ENCODE measurements around the gene FIGLA. TPM values are rescaled to one million over a fixed set of nuclear protein-coding genes. Genes with fewer than 3 reads are reported as not detected.

FIGLA gene
- total RNA-seq, 1 experiment from 2014 or later: not detected

DNA sequence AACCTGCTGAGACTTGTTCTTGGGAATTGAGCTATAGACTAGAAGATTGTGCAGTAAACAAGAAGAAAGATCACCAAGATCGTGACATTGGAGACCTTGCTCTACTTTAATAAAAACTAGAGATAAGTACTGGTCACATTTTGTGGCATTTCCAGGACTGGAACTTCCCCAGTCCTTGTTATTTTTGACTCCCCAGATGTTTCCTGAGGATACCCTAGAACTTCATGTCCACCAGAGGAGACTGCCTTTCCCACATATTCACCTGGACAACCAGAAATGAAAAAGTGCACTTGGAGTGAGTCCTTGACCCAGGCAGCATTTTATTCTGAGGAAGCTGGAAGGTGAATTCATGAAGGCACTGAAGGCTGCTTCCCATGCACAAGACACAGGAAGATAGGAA, 39.5 kb upstream of the FIGLA start:
- Histone ChIP-seq H4K20me1 (ENCODE audit: insufficient read depth) (no peaks in the 10 kb centered on the region), H3K27me3 (ENCODE audit: insufficient read depth, low read depth) (peaks cover 75% of the 10 kb centered on the region), H3K9me3 (ENCODE audit: insufficient read depth, low read depth) (no peaks in the 10 kb centered on the region), H2AFZ (no peak overlapping the region), H3F3A (ENCODE audit: insufficient read depth, low read depth) (no peaks in the 10 kb centered on the region), H3K4me3 (no peak overlapping the region), H3K4me1 (replicated peaks; ENCODE audit: insufficient read depth) (no peaks in the 10 kb centered on the region), H3K27ac (no peak overlapping the region), H3K79me2 (ENCODE audit: low read depth) (no peaks in the 10 kb centered on the region), H3K9me2 (ENCODE audit: insufficient read depth) (no peaks in the 10 kb centered on the region), H3K36me3 (ENCODE audit: low read depth) (no peaks in the 10 kb centered on the region), H3K4me2 (no peak overlapping the region)
- no peak for DNase-seq
- POLR2A ChIA-PET (ENCODE audit: unreplicated experiment): no interaction called here
- TF ChIP-seq, protein P1, sequence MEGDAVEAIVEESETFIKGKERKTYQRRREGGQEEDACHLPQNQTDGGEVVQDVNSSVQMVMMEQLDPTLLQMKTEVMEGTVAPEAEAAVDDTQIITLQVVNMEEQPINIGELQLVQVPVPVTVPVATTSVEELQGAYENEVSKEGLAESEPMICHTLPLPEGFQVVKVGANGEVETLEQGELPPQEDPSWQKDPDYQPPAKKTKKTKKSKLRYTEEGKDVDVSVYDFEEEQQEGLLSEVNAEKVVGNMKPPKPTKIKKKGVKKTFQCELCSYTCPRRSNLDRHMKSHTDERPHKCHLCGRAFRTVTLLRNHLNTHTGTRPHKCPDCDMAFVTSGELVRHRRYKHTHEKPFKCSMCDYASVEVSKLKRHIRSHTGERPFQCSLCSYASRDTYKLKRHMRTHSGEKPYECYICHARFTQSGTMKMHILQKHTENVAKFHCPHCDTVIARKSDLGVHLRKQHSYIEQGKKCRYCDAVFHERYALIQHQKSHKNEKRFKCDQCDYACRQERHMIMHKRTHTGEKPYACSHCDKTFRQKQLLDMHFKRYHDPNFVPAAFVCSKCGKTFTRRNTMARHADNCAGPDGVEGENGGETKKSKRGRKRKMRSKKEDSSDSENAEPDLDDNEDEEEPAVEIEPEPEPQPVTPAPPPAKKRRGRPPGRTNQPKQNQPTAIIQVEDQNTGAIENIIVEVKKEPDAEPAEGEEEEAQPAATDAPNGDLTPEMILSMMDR (conservative IDR thresholded peaks at IDR 0.05): no peak
- no peak for TF ChIP-seq EZH2 (IDR thresholded peaks at IDR 0.05; ENCODE audit: low read depth)
- no TSS peak for BruUV-seq (replicated peaks)
- intact Hi-C loops (cut with micrococcal nuclease; ENCODE audit: unreplicated experiment): no loop called here
- CTCF ChIA-PET: no interaction called here

DNA sequence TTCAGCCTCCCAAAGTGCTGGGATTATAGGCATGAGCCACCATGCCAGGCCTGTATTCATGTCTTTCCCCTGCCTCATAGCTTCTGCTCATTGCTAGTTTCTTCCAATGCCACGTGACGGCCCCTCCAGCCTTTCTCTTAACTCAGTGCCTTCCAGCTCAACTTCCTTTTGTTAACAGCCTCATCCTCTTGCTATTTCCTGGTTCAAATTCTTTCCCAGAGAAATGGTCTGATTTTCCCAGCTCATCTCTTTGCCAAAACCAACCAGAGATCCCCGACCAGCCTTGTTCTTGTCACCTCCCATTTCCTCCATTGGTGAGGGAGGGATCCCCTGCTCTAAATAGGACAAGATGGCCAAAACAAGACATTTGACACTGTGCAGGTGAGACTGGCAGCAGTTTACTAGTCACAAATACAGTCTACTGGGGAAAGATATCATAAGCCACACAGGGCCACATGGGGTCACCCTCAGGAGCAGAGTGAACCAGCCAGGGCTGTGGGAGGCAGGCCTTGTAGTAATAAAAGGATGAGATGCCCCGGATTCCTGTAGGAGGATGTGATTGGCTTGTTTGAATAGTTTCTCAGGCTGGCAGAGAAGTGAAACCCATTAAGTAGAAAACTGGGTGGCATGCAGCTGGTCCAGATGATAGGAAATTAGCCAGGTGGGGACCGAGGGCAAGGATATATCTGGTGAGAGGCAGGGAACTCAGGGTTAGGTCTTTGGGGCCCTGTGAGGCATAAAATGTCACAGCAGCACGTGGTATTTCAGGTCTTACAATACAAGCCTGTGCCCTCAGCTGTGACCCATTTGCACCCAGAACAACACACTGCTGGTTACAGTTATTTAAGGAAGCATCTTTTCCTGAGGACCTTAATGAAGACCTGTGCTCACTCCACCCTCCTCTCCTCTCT, 38.7 kb upstream of the FIGLA start:
- no TSS peak for BruUV-seq (replicated peaks)
- H3K79me2 ChIP-seq (ENCODE audit: low read depth): no peaks in the 10 kb centered on the region
- DNase-seq: no peak
- no peaks in the 10 kb centered on the region for H3K4me1 ChIP-seq (replicated peaks; ENCODE audit: insufficient read depth)
- H3K9me3 ChIP-seq (ENCODE audit: insufficient read depth, low read depth): no peaks in the 10 kb centered on the region
- H4K20me1 ChIP-seq (ENCODE audit: insufficient read depth): no peaks in the 10 kb centered on the region
- no peaks in the 10 kb centered on the region for H3K9me2 ChIP-seq (ENCODE audit: insufficient read depth)
- POLR2A ChIA-PET (ENCODE audit: unreplicated experiment): no interaction called here
- H3K36me3 ChIP-seq (ENCODE audit: low read depth): no peaks in the 10 kb centered on the region
- H3F3A ChIP-seq (ENCODE audit: insufficient read depth, low read depth): no peaks in the 10 kb centered on the region
- TF ChIP-seq, protein P1 (conservative IDR thresholded peaks at IDR 0.05): no peak
- no peak for TF ChIP-seq EZH2 (IDR thresholded peaks at IDR 0.05; ENCODE audit: low read depth)
- no peak overlapping the region for H3K27ac ChIP-seq
- intact Hi-C loops (cut with micrococcal nuclease; ENCODE audit: unreplicated experiment): no loop called here
- H2AFZ ChIP-seq: no peak overlapping the region
- no peak overlapping the region for H3K4me2 ChIP-seq
- CTCF ChIA-PET: no interaction called here
- peaks cover 76% of the 10 kb centered on the region for H3K27me3 ChIP-seq (ENCODE audit: insufficient read depth, low read depth)
- no peak overlapping the region for H3K4me3 ChIP-seq

DNA sequence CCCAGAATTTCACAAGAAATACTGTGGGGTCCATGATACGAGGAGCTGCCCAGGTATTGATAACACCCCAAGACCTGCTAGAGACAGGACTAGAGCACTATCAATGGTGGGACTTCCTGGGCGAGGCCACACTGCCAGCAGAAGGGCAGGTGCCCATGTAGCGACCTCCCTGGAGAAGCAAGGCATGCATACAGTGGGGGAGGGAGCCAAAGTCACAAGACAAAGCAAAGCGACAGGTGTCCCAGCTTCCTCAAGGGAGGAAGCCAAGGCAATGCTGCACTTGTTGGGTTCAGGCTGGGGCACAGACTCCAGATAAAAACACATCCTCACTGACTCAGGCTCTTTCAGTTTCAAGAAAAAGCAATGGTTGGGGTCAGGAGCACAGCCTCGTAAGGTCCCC, 37.7 kb upstream of the FIGLA start:
- Histone ChIP-seq H3K4me2 (no peak overlapping the region), H2AFZ (no peak overlapping the region), H3K27me3 (ENCODE audit: insufficient read depth, low read depth) (peaks cover 66% of the 10 kb centered on the region), H3K79me2 (ENCODE audit: low read depth) (no peaks in the 10 kb centered on the region), H4K20me1 (ENCODE audit: insufficient read depth) (no peaks in the 10 kb centered on the region), H3K36me3 (ENCODE audit: low read depth) (no peaks in the 10 kb centered on the region), H3K4me1 (replicated peaks; ENCODE audit: insufficient read depth) (no peaks in the 10 kb centered on the region), H3F3A (ENCODE audit: insufficient read depth, low read depth) (no peaks in the 10 kb centered on the region), H3K9me2 (ENCODE audit: insufficient read depth) (no peaks in the 10 kb centered on the region), H3K9me3 (ENCODE audit: insufficient read depth, low read depth) (no peaks in the 10 kb centered on the region), H3K27ac (no peak overlapping the region), H3K4me3 (no peak overlapping the region)
- TF ChIP-seq EZH2 (IDR thresholded peaks at IDR 0.05; ENCODE audit: low read depth): no peak
- TF ChIP-seq, protein P1 (conservative IDR thresholded peaks at IDR 0.05): no peak
- POLR2A ChIA-PET (ENCODE audit: unreplicated experiment): no interaction called here
- intact Hi-C loops (cut with micrococcal nuclease; ENCODE audit: unreplicated experiment): no loop called here
- DNase-seq: no peak
- BruUV-seq (replicated peaks): no TSS peak
- CTCF ChIA-PET: no interaction called here
